ENCODE data around the gene PPFIA4.

Gene PPFIA4

GRCh38 chr1:203057911-203058675 lies 31.8 kb downstream of the PPFIA4 start:
- DNase-seq (ENCODE audit: low read depth), result no peak

- DNase-seq (ENCODE audit: low read depth), result no peak
These were observed 32.3 kb downstream of the PPFIA4 start for GRCh38 chr1:203058676-203058935.

DNA sequence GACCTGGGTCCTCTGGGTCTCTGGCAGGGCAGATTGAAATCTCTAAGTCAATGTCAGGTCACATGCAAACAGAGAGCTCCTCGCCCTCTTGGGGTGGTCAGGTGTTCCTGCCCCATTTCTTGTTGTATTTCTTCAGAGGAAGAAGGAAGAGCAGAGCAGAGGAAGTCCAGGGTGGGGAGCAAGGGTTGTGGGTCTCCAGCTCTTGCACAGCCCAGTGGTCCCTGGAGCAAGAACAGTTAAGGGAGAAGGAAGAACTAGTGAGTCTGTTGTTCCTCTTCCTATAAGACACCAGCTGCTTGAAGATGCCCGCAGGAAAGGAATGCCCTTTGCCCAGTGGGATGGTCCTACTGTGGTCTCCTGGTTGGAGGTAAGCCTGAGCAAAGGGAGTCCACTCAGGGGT lies 33.2 kb downstream of the PPFIA4 start:
- no peak for DNase-seq (ENCODE audit: low read depth)

- no peak for DNase-seq (ENCODE audit: low read depth)
These were observed 33.8 kb downstream of the PPFIA4 start for GRCh38 chr1:203060115-203060514.

GRCh38 chr1:203063287-203063686 lies 37.0 kb downstream of the PPFIA4 start:
- no peak for DNase-seq (ENCODE audit: low read depth)

DNA sequence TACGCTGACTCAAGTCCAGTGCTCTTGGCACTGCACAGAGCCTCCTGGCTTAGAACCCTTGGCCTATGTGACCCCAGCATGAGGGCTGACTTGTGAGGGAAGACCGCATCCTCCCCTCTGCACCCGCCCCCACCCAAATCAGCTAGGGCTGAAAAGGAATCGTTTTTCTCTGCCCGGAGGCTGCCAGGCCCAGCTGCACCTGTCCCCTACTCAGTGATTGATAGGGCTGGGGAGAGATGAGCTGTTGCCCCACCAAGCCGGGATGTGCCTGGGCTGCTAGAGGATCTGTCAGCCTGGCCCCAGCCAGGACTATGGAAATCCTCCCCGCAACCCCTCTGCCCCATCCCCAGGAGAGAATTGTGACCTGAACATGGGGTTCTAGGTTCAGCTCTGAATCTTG lies 38.9 kb downstream of the PPFIA4 start:
- DNase-seq (ENCODE audit: low read depth), result no peak

- no peak for DNase-seq (ENCODE audit: low read depth)
These were observed 39.7 kb downstream of the PPFIA4 start for GRCh38 chr1:203065986-203066385.

DNA sequence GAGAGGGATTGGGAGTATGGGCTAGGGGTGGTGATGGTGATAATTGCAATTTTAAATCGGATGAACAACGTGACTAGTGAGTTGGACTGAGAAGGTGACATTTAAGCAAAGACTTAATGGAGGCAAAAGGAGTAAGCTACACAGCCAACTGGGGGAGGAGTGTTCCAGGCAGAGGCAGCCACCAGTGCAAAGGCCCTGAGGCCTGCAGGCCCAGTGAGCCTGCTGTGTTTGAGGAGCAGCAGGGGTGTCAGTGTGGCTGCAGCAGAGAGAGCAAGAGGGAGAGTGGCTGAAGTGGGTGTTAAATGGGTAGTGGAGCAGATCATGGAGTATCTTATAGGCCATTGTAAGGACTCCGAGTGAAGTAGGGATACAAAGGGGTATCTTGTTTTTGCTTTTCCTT lies 40.7 kb downstream of the PPFIA4 start:
- DNase-seq (ENCODE audit: low read depth), result no peak

DNA sequence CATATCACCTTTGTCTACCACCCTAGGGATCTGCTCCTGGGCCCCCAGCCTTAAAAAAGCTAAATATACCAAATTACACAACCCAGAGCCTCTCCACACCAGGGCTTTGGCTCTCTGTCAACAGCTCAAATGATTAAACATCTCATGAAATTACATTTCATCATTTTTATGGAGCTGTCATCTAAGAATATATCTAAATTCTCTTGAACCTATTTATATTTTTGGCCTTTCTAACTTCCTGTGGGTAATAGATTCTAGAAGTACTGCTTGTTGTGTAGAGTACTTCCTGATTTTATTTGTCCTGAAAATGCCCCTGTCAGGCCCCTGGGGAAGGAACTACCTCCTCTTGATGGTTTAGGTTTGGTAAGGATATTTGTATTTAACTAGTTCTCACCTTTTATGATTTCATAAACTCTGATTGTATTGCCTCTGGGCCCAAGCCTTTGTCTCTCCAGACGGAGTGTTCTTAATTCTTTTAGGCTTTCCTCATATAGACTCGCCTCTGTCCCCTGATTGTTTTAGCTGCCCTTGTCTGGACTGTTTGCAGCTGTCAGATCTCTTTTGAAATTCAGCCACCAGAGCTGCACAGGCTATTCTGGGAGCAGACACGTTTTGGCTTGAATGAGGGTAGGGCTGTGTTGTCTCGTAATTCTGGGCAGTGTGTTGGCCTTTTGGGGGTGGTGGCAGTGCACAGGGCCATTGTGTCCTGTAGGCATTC lies 42.9 kb downstream of the PPFIA4 start:
- DNase-seq (ENCODE audit: low read depth), result no peak

GRCh38 chr1:203072002-203072602 lies 45.8 kb downstream of the PPFIA4 start:
- DNase-seq (ENCODE audit: low read depth), result no peak

GRCh38 chr1:203072911-203073310 lies 46.6 kb downstream of the PPFIA4 start:
- DNase-seq (ENCODE audit: low read depth), result no peak

DNA sequence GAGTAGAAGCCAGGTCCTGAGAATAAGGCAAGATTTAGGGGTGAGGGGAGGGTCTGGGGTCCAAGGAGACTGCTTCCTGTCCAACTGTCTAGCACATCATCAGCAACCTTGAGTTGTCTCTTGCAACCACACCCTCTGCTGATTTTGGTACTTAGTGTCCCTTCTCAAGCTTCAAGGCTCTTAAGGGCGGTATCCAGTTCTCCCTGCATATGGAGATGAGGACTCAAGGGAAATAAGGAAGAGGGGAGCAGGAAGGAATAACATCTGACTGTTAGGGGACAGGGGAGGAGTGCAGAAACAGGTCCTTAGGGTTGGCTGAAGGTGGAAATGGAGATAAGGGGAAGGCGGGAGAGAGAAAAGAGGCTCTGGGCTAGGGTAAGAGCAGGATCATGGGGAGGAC lies 47.2 kb downstream of the PPFIA4 start:
- no peak for DNase-seq (ENCODE audit: low read depth)

DNA sequence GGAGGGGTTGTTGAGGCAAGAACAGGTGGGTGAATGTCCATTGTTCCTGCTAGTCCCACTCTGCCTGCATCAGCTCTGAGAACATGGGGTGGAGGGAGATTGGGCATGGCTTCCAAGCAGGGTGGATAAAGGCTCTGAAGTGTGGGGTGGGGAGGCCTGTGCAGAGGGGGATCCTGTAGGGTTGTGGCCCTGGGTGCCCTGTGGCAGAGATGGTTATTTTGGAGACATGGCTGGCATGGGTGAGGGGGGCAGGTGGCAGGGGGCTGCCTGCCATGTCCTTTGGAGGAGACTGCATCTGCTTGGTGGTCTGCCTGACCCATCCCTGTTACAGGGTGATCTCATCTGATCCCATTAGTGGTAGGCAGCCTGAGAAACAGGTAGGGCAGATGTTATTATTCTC lies 48.3 kb downstream of the PPFIA4 start:
- no peak for DNase-seq (ENCODE audit: low read depth)

GRCh38 chr1:203075236-203076030 lies 49.1 kb downstream of the PPFIA4 start:
- no peak for DNase-seq (ENCODE audit: low read depth)

DNA sequence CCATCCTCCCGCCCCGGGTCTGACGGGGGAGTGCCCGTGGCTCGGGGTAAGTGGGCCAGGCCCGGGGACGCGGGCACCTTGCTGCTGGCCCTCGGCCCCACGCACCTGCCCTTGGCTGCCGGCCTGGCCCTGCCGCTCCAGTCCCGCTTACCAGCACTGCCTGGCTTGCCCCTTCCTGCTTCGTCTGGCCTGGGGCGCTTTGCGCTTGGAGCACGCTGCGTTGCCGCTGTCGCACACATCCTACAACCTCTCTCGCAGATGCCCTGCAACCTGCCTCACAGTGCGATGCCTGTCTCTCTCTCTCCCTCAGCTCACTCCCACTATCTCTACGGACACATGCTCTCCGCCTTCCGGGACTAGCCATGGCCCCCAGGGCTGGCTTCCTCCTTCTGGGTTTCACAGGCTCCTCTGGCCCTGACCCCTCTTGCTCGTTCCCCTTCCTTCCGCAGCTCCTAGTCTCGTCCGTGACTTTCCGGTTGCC lies 49.8 kb downstream of the PPFIA4 start:
- DNase-seq (ENCODE audit: low read depth), result no peak

DNA sequence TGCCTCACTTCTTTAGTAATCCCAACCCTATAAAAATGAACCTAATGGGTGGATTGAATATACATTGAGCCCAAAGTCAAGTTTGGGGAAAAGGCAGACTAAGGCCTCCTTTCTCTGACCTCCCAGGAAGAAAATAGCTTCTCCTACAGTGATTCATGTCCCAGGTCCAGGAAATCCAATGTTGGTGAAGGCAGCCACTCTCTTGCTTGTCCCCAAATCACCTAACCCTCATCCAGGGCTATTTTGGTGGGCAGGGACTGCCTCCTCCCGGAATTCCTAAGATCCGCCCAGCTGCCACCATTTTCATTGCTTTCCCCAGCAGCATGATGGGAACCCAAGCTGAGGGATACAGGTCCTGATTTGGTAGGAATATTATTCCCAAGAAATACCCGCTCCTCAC lies 51.1 kb downstream of the PPFIA4 start:
- DNase-seq (ENCODE audit: low read depth), result no peak

GRCh38 chr1:203077956-203078355 lies 51.7 kb downstream of the PPFIA4 start:
- no peak for DNase-seq (ENCODE audit: low read depth)

GRCh38 chr1:203078478-203078877 lies 52.2 kb downstream of the PPFIA4 start:
- DNase-seq (ENCODE audit: low read depth), result no peak

DNA sequence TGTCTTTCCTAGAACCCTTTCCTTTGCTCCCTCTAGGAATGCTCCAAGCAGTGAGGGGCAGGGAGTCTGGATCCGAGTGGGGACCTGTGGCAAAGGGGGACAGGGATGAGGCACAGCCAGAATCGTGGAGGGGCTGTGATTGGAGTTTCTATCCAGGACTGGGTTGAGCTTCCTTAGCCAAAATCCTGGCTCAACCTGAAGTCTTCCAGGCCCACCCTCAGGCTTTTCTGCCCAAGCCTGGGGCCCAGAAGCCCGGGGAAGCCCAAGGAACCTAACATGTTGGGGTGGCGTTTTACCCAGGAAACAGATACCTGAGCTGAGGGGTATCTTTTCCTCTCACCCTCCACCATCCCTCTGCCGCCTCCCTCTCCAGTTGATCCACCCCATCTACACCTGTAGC lies 54.2 kb downstream of the PPFIA4 start:
- DNase-seq (ENCODE audit: low read depth), result no peak

DNA sequence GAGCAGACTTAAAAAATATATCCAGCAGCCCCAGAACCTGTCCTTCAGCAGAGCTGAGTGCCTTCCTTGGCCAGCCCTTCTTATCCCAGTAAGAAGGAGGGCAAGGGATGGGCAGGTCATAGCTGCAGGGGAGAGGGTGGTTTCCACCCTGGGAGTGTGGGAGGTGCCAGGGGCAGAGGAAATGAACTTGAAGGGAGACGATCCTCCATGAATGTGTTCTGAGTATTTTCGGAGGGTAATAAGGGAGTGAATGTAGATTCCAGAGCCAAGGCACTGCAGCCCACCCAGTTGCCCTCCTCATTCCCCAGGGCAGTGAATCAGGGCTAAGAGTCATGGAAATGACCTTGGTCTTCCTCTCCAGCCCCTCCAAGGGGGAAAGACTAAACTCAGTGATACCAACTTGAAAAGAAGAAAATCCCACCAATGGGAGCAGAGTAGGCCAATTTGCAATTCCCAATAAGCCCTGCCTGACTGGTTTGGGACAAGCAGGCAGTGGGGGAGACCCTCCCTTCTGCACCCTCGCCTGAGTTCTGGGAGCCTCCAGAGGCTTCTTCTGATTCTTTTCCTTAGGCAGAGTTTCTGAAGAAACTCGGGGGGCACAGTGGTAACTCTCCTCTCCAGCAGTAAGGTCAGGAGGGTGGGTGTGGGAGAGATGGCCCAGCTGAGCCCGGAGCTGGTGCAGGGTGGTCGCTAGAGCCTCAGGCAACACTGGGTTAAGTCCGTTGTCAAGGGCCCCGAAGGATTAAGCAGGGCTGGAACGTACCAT lies 55.4 kb downstream of the PPFIA4 start:
- no peak for DNase-seq (ENCODE audit: low read depth)

DNA sequence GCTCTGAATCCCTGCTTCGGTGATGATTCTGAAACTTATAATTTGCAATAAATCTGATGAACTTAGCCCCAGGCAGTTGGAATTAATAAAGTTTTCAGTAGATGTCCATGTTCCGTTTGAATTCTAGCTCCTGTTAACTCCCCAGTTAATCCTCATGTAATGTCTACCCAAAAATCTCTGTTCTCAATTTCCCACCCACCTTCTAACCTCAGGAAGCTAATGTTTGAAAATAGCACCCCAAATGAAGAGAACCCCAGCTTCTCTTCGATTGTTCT lies 55.9 kb downstream of the PPFIA4 start:
- DNase-seq (ENCODE audit: low read depth), result no peak
